ENCODE results near the gene CNGA2.

GRCh38 chrX:151715752-151716151 is 18.8 kb upstream of the CNGA2 start, which contains the start of gene FATE1:
- TF ChIP-seq POLR2A (IDR thresholded peaks at IDR 0.05) (no peak), CTCF (IDR thresholded peaks at IDR 0.05) (no peak)
